ELR (cell line): Measurements from ENCODE around the gene COMMD6.
A peak's percentile ranks its signal among the peaks of the same experiment; 100 is the strongest.

ENCODE experiments used
- DNase-seq: peaks from one replicate; pipeline ENCODE4 v3.0.0-alpha.2; 2015; ENCODE audit warnings: low read depth

Gene COMMD6

DNA sequence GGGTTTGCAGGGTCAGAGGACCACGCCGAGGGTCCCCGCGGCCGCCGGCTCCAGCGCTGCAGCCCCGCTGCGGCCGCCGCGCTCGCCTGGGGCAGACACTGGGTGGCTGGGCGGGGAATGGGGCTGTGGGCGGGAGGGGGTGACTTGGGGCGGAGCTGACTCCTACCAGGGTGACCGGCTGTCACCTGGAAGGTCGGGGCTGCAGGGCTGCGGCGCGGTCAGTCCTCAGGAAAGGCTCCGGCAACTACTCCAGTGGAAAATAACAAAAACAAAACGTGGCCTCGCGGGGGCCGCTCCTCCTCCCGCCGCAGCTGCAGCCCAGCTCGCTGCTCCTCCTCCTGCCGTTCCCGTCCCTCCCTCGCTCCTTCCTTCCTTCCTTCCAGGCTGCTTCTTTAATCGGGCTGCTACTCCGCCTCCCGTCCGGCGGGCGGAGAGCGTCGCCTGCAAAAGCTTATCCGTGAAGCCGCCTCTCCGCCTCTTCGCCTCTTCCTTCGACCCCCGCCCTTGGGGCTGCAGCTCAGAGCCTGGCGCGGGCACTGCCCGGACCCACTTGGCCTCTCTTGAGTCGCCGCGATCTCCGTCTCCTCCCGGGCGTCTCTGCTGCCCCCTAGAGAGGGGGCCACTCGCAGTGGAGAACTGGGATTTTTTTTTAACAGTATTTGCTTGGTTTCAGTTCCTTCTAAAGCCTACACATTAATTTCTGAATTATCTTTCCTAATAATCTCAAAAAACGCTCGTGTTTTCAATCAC, 55.4 kb downstream of the COMMD6 start, which contains the start of gene TBC1D4:
TBC1D4 (minus strand) TSS at position 100 of the 750 bp plus-strand sequence. CDS start 402 bp downstream, outside the sequence.
- peak; percentile 92 for DNase-seq

- DNase-seq = peak; percentile 53
Observed at GRCh38 chr13:75481176-75482069, 56.2 kb downstream of the COMMD6 start.

GRCh38 chr13:75480671-75481175, 56.9 kb downstream of the COMMD6 start:
- DNase-seq = peak; percentile 57

DNA sequence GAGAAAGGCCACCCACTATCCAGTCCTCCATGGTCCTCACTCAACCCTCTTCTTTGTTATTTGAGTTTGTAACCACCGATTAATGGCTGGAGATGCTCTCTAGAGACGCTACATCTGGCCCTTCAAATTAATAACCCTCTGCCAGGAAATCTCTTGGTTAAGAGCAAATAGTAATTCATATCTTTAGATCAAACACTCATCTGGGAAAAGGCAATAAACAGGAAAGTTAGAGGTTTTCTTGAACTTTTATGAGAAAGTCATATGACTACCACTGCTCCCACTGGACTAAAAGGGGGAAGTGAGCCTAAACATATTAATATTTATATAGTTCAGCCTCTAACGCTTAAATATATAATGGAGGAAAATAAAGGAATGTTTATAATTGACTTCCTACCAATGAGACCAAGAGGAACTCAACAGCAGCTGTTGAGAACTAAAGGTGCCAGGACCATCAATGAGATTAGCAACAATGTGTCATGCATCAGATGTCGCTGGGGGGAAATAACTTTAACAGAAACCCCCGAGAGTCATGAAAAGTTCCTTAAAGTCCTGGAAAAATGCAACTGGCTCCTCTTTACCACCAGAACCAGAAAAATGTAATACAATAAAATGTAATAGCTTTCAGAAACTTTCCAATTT, 58.4 kb downstream of the COMMD6 start:
- DNase-seq = no peak

DNA sequence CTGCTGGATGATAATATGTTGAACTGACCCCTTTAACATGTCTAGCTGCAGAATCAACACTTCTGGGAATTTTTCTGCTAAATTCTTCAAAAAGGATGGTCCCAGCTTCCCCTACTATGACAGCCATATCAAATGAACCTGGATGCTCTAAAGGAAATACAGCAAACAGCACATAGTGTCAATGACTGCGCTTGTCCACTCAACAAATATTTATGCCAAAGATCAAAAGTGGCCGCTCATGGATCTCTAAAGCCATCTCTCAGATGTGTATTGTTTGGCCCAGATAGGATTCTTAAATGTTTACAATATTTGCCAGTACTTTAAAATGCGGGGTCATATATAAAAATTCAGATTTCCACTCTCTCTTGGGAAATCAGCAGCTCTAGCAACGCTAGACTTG, 59.0 kb downstream of the COMMD6 start:
- no peak for DNase-seq
